22Rv1 (cell line): Measurements from ENCODE around the gene GDI1.

ENCODE experiments used
- H3K27ac ChIP-seq: fragments of 450-650 bp; 2 replicates; pipeline ENCODE4 v1.5.1; 2017
- ZFX ChIP-seq: fragments of 450-650 bp; IDR thresholded peaks from 2 replicates; pipeline ENCODE4 v1.6.1; 2017; ENCODE audit warnings: antibody characterized with exemption, borderline replicate concordance
- TF ChIP-seq, protein P1 (sequence below): fragments of 450-650 bp; IDR thresholded peaks from 2 replicates; pipeline ENCODE4 v1.5.1; 2017; ENCODE audit warnings: mild to moderate bottlenecking

The GDI1 gene

GRCh38 chrX:154399527-154400368 lies 37.2 kb upstream of the GDI1 start:
- TF ChIP-seq, protein P1, sequence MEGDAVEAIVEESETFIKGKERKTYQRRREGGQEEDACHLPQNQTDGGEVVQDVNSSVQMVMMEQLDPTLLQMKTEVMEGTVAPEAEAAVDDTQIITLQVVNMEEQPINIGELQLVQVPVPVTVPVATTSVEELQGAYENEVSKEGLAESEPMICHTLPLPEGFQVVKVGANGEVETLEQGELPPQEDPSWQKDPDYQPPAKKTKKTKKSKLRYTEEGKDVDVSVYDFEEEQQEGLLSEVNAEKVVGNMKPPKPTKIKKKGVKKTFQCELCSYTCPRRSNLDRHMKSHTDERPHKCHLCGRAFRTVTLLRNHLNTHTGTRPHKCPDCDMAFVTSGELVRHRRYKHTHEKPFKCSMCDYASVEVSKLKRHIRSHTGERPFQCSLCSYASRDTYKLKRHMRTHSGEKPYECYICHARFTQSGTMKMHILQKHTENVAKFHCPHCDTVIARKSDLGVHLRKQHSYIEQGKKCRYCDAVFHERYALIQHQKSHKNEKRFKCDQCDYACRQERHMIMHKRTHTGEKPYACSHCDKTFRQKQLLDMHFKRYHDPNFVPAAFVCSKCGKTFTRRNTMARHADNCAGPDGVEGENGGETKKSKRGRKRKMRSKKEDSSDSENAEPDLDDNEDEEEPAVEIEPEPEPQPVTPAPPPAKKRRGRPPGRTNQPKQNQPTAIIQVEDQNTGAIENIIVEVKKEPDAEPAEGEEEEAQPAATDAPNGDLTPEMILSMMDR = no peak
- TF ChIP-seq ZFX = no peak
- peak overlapping the region; percentile 93 for H3K27ac ChIP-seq

DNA sequence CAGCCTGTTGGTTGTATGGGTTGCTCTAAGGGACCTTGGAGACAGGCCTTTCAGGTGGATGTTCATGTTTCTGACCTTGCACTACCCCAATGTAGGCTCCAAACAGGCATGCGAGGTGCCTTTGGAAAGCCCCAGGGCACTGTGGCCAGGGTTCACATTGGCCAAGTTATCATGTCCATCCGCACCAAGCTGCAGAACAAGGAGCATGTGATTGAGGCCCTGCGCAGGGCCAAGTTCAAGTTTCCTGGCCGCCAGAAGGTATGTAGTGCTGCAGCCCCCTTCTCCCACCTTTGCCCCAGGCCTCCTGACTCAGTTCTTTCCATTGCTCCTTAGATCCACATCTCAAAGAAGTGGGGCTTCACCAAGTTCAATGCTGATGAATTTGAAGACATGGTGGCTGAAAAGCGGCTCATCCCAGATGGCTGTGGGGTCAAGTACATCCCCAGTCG lies 36.6 kb upstream of the GDI1 start:
- peak overlapping the region; percentile 93 for H3K27ac ChIP-seq

DNA sequence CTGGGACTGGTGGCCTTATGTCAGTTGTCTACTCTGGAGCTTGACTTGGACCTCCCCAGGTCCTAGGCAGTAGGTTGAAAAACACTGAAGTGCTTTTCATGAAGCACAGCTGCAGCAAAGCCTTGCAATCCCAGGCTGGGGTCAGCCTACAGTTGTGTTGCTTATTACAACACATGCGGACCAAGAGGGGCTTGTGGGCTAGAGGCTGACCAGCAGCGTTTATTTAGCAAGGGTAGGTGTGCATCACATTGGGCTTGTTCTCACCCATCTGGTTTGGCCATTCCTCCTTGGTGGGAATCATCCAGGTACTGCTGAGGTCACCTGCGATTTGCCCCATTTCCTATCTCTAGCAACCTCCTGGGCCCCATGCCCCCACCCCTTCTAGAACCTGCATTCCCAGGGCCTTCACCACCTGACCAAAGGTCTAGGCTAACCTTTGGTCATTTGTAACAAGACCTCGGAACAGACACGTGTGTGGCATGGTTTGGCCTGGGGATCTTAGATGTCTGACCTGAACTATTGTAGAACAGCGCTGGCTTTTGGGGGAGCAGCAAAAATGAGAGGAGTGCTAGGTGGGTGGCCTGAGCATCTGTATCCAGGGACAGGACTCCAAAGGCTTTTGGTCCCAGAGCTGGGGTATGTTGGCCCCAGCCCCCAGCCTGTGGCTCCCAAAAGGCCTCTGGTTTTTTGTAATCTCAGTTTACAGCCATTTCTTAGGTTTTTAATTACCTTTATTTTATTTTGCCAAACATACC lies 35.7 kb upstream of the GDI1 start:
- peak overlapping the region; percentile 93 for H3K27ac ChIP-seq
- no peak for TF ChIP-seq ZFX
- TF ChIP-seq, protein P1 = no peak

- H3K27ac ChIP-seq = peak overlapping the region; percentile 93
- TF ChIP-seq, protein P1 = no peak
- TF ChIP-seq ZFX = no peak
These were observed 34.9 kb upstream of the GDI1 start for GRCh38 chrX:154401918-154402621.

- peak overlapping the region; percentile 93 for H3K27ac ChIP-seq
- TF ChIP-seq ZFX = no peak
- TF ChIP-seq, protein P1 = no peak
These were observed 34.3 kb upstream of the GDI1 start for GRCh38 chrX:154402622-154403127.

GRCh38 chrX:154403192-154403591 lies 33.8 kb upstream of the GDI1 start:
- TF ChIP-seq ZFX = no peak
- TF ChIP-seq, protein P1 = no peak
- no peak overlapping the region for H3K27ac ChIP-seq

DNA sequence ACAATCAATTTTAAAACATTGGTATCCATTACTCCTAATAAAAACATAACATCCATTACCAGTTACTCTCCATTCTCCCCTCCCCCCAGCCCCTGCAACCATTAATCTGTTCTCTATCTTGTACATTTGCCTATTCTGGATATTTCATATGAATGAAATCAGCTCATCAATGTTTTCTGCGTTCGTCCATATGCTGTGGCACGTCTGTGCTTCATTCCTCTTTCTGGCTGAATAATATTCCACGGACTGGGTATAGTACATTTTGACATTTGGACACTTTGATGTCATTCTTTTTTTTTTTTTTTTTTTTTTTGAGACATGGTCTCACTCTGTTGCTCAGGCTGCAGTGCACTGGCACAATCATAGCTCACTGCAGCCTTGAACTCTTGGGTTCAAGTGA lies 33.1 kb upstream of the GDI1 start:
- TF ChIP-seq, protein P1 = no peak
- no peak for TF ChIP-seq ZFX
- no peak overlapping the region for H3K27ac ChIP-seq
